Suprapubic skin (tissue), 4 donors: ENCODE results near the gene GRAMD1A. TPM values are rescaled to one million over a fixed set of nuclear protein-coding genes. Genes with fewer than 3 reads are reported as not detected.

Experiments used
- DNase-seq, 2 donors: peaks; one replicate each; pipeline ENCODE4 v3.0.0-alpha.2; 2019; ENCODE audit warnings: low spot score in 2 of 2
- H3K27ac ChIP-seq: fragments of 200-600 bp; sonication (generic); one replicate; pipeline ENCODE4 v1.5.1; 2019
- H3K27me3 ChIP-seq: fragments of 200-600 bp; sonication (generic); one replicate; pipeline ENCODE4 v1.5.1; 2019
- H3K36me3 ChIP-seq: fragments of 200-600 bp; sonication (generic); one replicate; pipeline ENCODE4 v1.5.1; 2019
- H3K4me1 ChIP-seq: fragments of 200-600 bp; sonication (generic); one replicate; pipeline ENCODE4 v1.5.1; 2019
- H3K4me3 ChIP-seq: fragments of 200-600 bp; sonication (generic); one replicate; pipeline ENCODE4 v1.5.1; 2019; ENCODE audit warnings: mild to moderate bottlenecking
- H3K9me3 ChIP-seq: fragments of 200-600 bp; sonication (generic); one replicate; pipeline ENCODE4 v1.5.1; 2019
- EP300 ChIP-seq: sonication (generic); formaldehyde crosslinking; IDR thresholded peaks from one replicate; pipeline ENCODE4 v1.6.1; 2017; ENCODE audit warnings: antibody characterized with exemption
- POLR2A ChIP-seq, 2 donors: fragments of 450-650 bp; IDR thresholded peaks; one replicate each; pipeline ENCODE4 v1.6.1; 2017; ENCODE audit warnings: antibody characterized with exemption in 2 of 2, mild to moderate bottlenecking in 2 of 2, moderate library complexity in 2 of 2
- POLR2AphosphoS5 ChIP-seq, 3 donors: sonication (generic); formaldehyde crosslinking; IDR thresholded peaks; one replicate each; pipeline ENCODE4 v1.6.1; 2017; ENCODE audit warnings: antibody characterized with exemption in 3 of 3
- WGBS: methylation state at CpG from one replicate; pipeline ENCODE4 v1.1.5; 2018; 5-methylcytosine and 5-hydroxymethylcytosine counted together
- total RNA-seq, 4 donors: library from RNA; depleted of rRNA; stranded (reverse); fragments of >200 nt; gene quantifications; one replicate each; pipeline ENCODE4 v1.1.0, GENCODE V29; 2016
- TF ChIP-seq, protein P1 (sequence below), 2 donors: fragments of 200-600 bp in 1 of 2; fragments of 450-650 bp in 1 of 2; sonication (generic) in 1 of 2; IDR thresholded peaks; one replicate each; pipeline ENCODE4 v1.5.1; 2016 to 2019; ENCODE audit warnings: antibody characterized with exemption in 2 of 2, mild to moderate bottlenecking in 1 of 2, moderate library complexity in 1 of 2

GRAMD1A gene
- total RNA-seq, 4 donors from 2014 or later = 16.3 to 38.7 (median 20.8) TPM

DNA sequence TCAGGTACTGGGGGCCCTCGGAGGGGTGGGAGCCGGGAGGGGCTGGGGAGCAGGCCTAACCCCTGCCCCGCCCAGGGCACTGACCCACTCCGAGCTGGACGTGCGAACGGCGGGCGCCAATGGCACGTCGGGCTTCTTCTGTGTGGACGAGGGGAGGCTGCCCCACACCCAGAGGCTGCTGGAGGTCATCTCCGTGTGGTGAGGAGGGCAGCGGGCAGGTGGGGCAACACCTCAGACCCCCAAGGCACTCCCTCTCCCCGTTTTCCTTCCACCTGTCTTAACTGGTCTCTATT is 59.6 kb downstream of the GRAMD1A start:
- H3K27ac ChIP-seq = no peak overlapping the region
- H3K27me3 ChIP-seq = peaks cover 4% of the 10 kb centered on the region
- no peaks in the 10 kb centered on the region for H3K9me3 ChIP-seq
- 67% methylated on average over 2 of the region's 15 CpGs for WGBS
- H3K36me3 ChIP-seq = no peaks in the 10 kb centered on the region
- H3K4me3 ChIP-seq = no peak overlapping the region
- DNase-seq = no peak
- TF ChIP-seq, protein P1, sequence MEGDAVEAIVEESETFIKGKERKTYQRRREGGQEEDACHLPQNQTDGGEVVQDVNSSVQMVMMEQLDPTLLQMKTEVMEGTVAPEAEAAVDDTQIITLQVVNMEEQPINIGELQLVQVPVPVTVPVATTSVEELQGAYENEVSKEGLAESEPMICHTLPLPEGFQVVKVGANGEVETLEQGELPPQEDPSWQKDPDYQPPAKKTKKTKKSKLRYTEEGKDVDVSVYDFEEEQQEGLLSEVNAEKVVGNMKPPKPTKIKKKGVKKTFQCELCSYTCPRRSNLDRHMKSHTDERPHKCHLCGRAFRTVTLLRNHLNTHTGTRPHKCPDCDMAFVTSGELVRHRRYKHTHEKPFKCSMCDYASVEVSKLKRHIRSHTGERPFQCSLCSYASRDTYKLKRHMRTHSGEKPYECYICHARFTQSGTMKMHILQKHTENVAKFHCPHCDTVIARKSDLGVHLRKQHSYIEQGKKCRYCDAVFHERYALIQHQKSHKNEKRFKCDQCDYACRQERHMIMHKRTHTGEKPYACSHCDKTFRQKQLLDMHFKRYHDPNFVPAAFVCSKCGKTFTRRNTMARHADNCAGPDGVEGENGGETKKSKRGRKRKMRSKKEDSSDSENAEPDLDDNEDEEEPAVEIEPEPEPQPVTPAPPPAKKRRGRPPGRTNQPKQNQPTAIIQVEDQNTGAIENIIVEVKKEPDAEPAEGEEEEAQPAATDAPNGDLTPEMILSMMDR (IDR thresholded peaks at IDR 0.05) = no peak
- TF ChIP-seq POLR2AphosphoS5 (IDR thresholded peaks at IDR 0.05) = no peak
- TF ChIP-seq EP300 = no peak
- TF ChIP-seq POLR2A (IDR thresholded peaks at IDR 0.05) = no peak
- no peaks in the 10 kb centered on the region for H3K4me1 ChIP-seq

DNA sequence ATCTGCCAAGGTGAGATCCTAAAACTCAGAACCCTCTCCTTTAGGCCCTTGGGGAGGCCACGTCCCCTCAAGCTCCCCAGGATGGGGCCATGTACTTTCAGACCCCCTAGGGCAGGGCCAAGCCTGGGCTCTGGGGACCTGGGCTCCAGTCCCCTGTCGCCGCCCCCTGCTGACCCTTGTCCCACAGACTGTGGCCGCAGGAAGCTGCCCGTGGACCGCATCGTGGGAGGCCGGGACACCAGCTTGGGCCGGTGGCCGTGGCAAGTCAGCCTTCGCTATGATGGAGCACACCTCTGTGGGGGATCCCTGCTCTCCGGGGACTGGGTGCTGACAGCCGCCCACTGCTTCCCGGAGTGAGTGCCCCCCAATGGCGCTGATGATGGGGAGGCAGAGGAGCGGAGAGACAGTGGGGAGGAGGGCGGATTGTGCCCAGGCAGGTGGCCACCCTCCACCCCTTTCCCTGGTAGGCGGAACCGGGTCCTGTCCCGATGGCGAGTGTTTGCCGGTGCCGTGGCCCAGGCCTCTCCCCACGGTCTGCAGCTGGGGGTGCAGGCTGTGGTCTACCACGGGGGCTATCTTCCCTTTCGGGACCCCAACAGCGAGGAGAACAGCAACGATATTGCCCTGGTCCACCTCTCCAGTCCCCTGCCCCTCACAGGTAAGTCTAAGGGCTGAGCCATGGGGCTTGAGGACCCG is 60.2 kb downstream of the GRAMD1A start:
- Histone ChIP-seq H3K4me3 (no peak overlapping the region), H3K27me3 (peaks cover 4% of the 10 kb centered on the region), H3K27ac (no peak overlapping the region), H3K9me3 (no peaks in the 10 kb centered on the region), H3K36me3 (no peaks in the 10 kb centered on the region), H3K4me1 (no peaks in the 10 kb centered on the region)
- 95% methylated on average over 17 of the region's 29 CpGs for WGBS
- DNase-seq = no peak
- TF ChIP-seq POLR2AphosphoS5 (IDR thresholded peaks at IDR 0.05) = no peak
- no peak for TF ChIP-seq POLR2A (IDR thresholded peaks at IDR 0.05)
- TF ChIP-seq, protein P1 (IDR thresholded peaks at IDR 0.05) = no peak
- TF ChIP-seq EP300 = no peak

DNA sequence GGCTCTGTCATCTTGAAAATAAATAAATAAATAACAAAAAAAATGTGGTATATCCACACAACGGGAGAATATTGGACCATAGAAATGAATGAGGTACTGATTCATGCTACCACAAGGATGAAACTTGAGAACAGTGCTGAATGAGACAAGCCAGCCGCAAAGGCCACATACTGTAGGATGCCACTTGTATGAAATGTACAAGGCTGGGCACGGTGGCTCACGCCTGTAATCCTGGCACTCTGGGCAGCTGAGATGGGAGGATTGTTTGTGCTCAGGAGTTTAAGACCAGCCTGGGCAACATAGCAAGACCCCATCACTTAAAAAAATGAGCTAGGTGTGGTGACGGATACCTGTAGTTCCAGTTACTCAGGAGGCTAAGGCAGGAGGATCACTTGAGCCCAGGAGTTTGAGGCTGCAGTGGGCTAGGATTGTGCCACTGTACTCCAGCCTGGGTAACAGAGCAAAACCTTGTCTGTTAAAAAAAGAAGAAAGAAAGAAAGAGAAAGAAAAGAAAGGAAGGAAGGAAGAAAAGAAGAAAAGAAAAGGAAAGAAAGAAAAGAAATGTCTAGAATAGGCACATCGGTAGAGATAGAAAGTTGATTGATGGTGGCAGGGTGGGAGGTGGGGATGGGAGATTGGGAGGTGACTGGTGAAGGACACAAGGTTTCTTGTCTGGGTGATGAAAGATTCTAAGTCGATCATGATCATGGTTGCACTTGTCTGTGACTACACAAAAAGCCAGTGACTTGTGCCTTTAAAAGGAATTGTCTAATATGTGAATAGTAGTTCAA is 61.7 kb downstream of the GRAMD1A start:
- Histone ChIP-seq H3K4me1 (no peaks in the 10 kb centered on the region), H3K9me3 (no peaks in the 10 kb centered on the region), H3K27me3 (no peaks in the 10 kb centered on the region), H3K27ac (no peak overlapping the region), H3K4me3 (no peak overlapping the region), H3K36me3 (no peaks in the 10 kb centered on the region)
- no peak for DNase-seq
- no peak for TF ChIP-seq POLR2AphosphoS5 (IDR thresholded peaks at IDR 0.05)
- TF ChIP-seq, protein P1 (IDR thresholded peaks at IDR 0.05) = no peak
- no peak for TF ChIP-seq POLR2A (IDR thresholded peaks at IDR 0.05)
- no peak for TF ChIP-seq EP300
- 79% methylated on average over 7 of the region's 7 CpGs for WGBS

DNA sequence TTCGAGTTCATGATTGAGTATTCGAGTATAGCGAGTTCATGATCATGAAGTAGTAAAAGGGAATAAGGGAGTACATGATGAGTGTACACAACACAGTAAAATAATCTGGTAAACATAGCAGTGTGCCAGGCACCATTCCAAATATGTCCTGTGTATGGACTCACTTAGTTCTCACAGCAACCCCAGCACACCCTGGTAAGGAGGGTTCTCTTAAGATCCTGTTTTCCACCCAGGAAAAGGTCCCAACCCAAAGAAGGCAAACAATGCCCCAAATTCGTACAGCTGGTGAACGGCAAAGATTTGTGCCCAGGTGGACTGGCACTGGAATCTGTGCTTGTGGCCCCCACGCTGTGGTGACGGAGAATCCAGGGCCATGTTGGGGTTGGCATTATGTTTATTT is 62.8 kb downstream of the GRAMD1A start:
- Histone ChIP-seq H3K27ac (no peak overlapping the region), H3K4me1 (peaks cover 2% of the 10 kb centered on the region), H3K27me3 (no peaks in the 10 kb centered on the region), H3K36me3 (no peaks in the 10 kb centered on the region), H3K9me3 (no peaks in the 10 kb centered on the region), H3K4me3 (no peak overlapping the region)
- no peak for TF ChIP-seq POLR2A (IDR thresholded peaks at IDR 0.05)
- TF ChIP-seq, protein P1 (IDR thresholded peaks at IDR 0.05) = no peak
- no peak for TF ChIP-seq EP300
- TF ChIP-seq POLR2AphosphoS5 (IDR thresholded peaks at IDR 0.05) = no peak
- 87% methylated on average over 7 of the region's 7 CpGs for WGBS
- DNase-seq = no peak
